Panc1 (cell line): ENCODE data around the gene GPR18. TPM values are rescaled to one million over a fixed set of nuclear protein-coding genes. Genes with fewer than 3 reads are reported as not detected.

Source experiments
- ATAC-seq: fragments of 200-7000 bp; cut with Tn5 transposase; 2 replicates; pipeline ENCODE4 v1.9.1; 2020; ENCODE audit warnings: mild to moderate bottlenecking, moderate library complexity
- BruUV-seq: library from RNA; stranded (reverse); fragments of 400-500 nt; replicated peaks from 2 replicates; lab custom pipeline; 2021; lab: Mats Ljungman, UMichigan
- CTCF ChIA-PET: fragments of 300-600 bp; sonication (Branson Sonifier 250); formaldehyde crosslinking; loops from one replicate; lab custom pipeline; 2022; ENCODE audit warnings: antibody characterized with exemption; lab: Charles Lee
- POLR2A ChIA-PET: fragments of 300-600 bp; sonication (Branson Sonifier 250); formaldehyde crosslinking; loops from one replicate; lab custom pipeline; 2022; ENCODE audit warnings: antibody characterized with exemption; lab: Charles Lee
- DNase-seq: peaks from one replicate; pipeline ENCODE4 v3.0.0-alpha.2; 2010; ENCODE audit warnings: low read depth, low spot score
- H3K27ac ChIP-seq: 2 replicates; pipeline ENCODE4 v1.5.1; 2011; ENCODE audit warnings: mild to moderate bottlenecking, low read length, inconsistent platforms
- H3K27me3 ChIP-seq: fragments of 200-500 bp; sonication (Bioruptor generic); 2 replicates; pipeline ENCODE4 v1.6.0; 2014; ENCODE audit warnings: low read length, inconsistent platforms; ENCODE audit not compliant: control insufficient read depth, insufficient read depth
- H3K36me3 ChIP-seq: fragments of 200-500 bp; sonication (Bioruptor generic); 2 replicates; pipeline ENCODE4 v1.5.1; 2014; ENCODE audit warnings: inconsistent platforms, mild to moderate bottlenecking, low read length, moderate library complexity; ENCODE audit not compliant: control insufficient read depth, insufficient read depth
- H3K4me1 ChIP-seq: 2 replicates; pipeline ENCODE4 v1.5.1; 2011; ENCODE audit warnings: inconsistent platforms, mild to moderate bottlenecking, low read length, moderate library complexity; ENCODE audit not compliant: control insufficient read depth, insufficient read depth
- H3K4me3 ChIP-seq, 2 experiments: 2 replicates each; pipeline ENCODE4 v1.5.1; 2011 to 2012; ENCODE audit warnings: low read depth in 2 of 2, low read length in 2 of 2, mild to moderate bottlenecking in 2 of 2, inconsistent platforms in 1 of 2, moderate library complexity in 1 of 2
- H3K9me3 ChIP-seq: fragments of 200-500 bp; sonication (Bioruptor generic); 2 replicates; pipeline ENCODE4 v1.5.1; 2014; ENCODE audit warnings: low read depth, mild to moderate bottlenecking, inconsistent platforms, low read length, moderate library complexity; ENCODE audit not compliant: control insufficient read depth, insufficient read depth
- CTCF ChIP-seq: fragments of 450-650 bp; IDR thresholded peaks from 2 replicates; pipeline ENCODE4 v1.5.1; 2017; ENCODE audit warnings: mild to moderate bottlenecking
- POLR2AphosphoS5 ChIP-seq: IDR thresholded peaks from 2 replicates; pipeline ENCODE4 v1.6.1; 2012; ENCODE audit warnings: mild to moderate bottlenecking, low read depth, low read length, moderate library complexity
- REST ChIP-seq, 2 experiments: IDR thresholded peaks; 2 replicates each; pipeline ENCODE4 v1.6.1; 2011 to 2012; ENCODE audit warnings: low read depth in 2 of 2, control low read depth in 1 of 2, low read length in 1 of 2, mild to moderate bottlenecking in 1 of 2, moderate library complexity in 1 of 2; ENCODE audit not compliant: insufficient read depth in 1 of 2
- SIN3A ChIP-seq: IDR thresholded peaks from 2 replicates; pipeline ENCODE4 v1.6.1; 2012; ENCODE audit warnings: low read depth, mild to moderate bottlenecking, low read length, moderate library complexity, borderline replicate concordance; ENCODE audit not compliant: insufficient read depth
- TCF7L2 ChIP-seq: IDR thresholded peaks from 2 replicates; pipeline ENCODE4 v1.6.1; 2011; ENCODE audit warnings: mild to moderate bottlenecking, low read depth, low read length, inconsistent platforms
- in situ Hi-C: cut with HindIII; loops from 2 replicates; pipeline ENCODE4 v1.10.0; 2016; ENCODE audit warnings: low sequenced_read_pairs, low pct_unique_long_range_greater_than_20kb
- intact Hi-C: fragments of 100-400 bp; cut with micrococcal nuclease; formaldehyde crosslinking; loops from one replicate; pipeline ENCODE4 v1.10.0; 2022; ENCODE audit not compliant: unreplicated experiment
- total RNA-seq: library from RNA; stranded (reverse); gene quantifications from one replicate; pipeline ENCODE4 v1.2.1, GENCODE V29; 2021; ENCODE audit not compliant: unreplicated experiment

The GPR18 gene
- total RNA-seq, 1 experiment from 2014 or later: not detected

GRCh38 chr13:99294958-99295357 is 36.8 kb upstream of the GPR18 start:
- ChIA-PET POLR2A (no interaction called here), CTCF (no interaction called here)
- Histone ChIP-seq H3K27ac (no peak overlapping the region), H3K4me1 (no peaks in the 10 kb centered on the region), H3K36me3 (no peaks in the 10 kb centered on the region), H3K27me3 (no peaks in the 10 kb centered on the region), H3K4me3 (no peak overlapping the region), H3K9me3 (no peaks in the 10 kb centered on the region)
- intact Hi-C loops: no loop called here
- no peak for DNase-seq
- TF ChIP-seq POLR2AphosphoS5 (no peak), CTCF (no peak), REST (IDR thresholded peaks at IDR 0.05; ENCODE audit: insufficient read depth in 1 of 2, low read depth in 2 of 2, low read length in 1 of 2) (no peak), TCF7L2 (no peak), SIN3A (no peak)
- no peak for ATAC-seq
- BruUV-seq: no TSS peak
- in situ Hi-C loops: no loop called here

GRCh38 chr13:99294198-99294597 is 36.0 kb upstream of the GPR18 start:
- H3K27me3 ChIP-seq: no peaks in the 10 kb centered on the region
- H3K36me3 ChIP-seq: no peaks in the 10 kb centered on the region
- no peak for ATAC-seq
- in situ Hi-C loops (no loop called here), intact Hi-C loops (no loop called here)
- DNase-seq: no peak
- H3K9me3 ChIP-seq: no peaks in the 10 kb centered on the region
- TF ChIP-seq TCF7L2 (no peak), POLR2AphosphoS5 (no peak), CTCF (no peak), REST (IDR thresholded peaks at IDR 0.05; ENCODE audit: insufficient read depth in 1 of 2, low read depth in 2 of 2, low read length in 1 of 2) (no peak), SIN3A (no peak)
- CTCF ChIA-PET: no interaction called here
- no peak overlapping the region for H3K4me3 ChIP-seq
- POLR2A ChIA-PET: no interaction called here
- BruUV-seq: no TSS peak
- H3K27ac ChIP-seq: no peak overlapping the region
- no peaks in the 10 kb centered on the region for H3K4me1 ChIP-seq
